ENCODE results near the gene IFIH1.

Gene IFIH1

DNA sequence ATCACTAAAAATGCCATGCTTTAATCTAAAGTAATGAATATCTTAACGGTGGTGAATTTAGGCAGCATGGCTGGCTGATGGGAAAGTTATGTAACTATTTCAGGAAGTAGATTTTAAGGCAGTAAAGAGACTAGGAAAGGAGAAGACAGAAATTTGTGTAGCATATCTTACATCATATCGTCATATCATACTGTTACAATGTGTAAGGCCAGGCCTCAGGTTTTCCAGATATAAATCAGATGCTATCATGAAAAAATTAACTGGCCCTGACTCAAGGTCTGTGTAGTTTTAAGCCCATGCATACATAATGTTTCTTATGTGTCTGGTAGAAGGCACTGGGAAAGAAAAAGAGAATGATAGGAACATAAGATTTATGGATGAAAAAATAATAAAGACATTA is 66.3 kb downstream of the IFIH1 start:
- Histone ChIP-seq H3K4me2 (ENCODE audit: low read depth, low read length, poor library complexity, severe bottlenecking) (no peak overlapping the region), H3K27me3 (ENCODE audit: insufficient read depth, low read length, poor library complexity, severe bottlenecking) (no peaks in the 10 kb centered on the region), H3K9me2 (replicated peaks; ENCODE audit: low read depth, low read length) (no peaks in the 10 kb centered on the region), H4K20me1 (ENCODE audit: insufficient read depth, low read length, poor library complexity, severe bottlenecking) (no peaks in the 10 kb centered on the region), H3K4me3 (ENCODE audit: low read length, poor library complexity, severe bottlenecking) (no peak overlapping the region), H2AFZ (ENCODE audit: low read length) (no peak overlapping the region), H3K79me2 (ENCODE audit: insufficient read depth, low read length) (no peaks in the 10 kb centered on the region), H3K9me3 (ENCODE audit: insufficient read depth, low read depth, low read length) (peaks cover 2% of the 10 kb centered on the region; the same call in 1 of the 2 replicates), H3K9ac (ENCODE audit: low read depth, low read length, poor library complexity, severe bottlenecking) (no peak overlapping the region), H3F3A (ENCODE audit: low read depth) (no peaks in the 10 kb centered on the region), H3K36me3 (ENCODE audit: insufficient read depth, low read length) (no peaks in the 10 kb centered on the region), H3K4me1 (ENCODE audit: insufficient read depth, low read length, poor library complexity, severe bottlenecking) (no peaks in the 10 kb centered on the region)
- TF ChIP-seq, protein P1, sequence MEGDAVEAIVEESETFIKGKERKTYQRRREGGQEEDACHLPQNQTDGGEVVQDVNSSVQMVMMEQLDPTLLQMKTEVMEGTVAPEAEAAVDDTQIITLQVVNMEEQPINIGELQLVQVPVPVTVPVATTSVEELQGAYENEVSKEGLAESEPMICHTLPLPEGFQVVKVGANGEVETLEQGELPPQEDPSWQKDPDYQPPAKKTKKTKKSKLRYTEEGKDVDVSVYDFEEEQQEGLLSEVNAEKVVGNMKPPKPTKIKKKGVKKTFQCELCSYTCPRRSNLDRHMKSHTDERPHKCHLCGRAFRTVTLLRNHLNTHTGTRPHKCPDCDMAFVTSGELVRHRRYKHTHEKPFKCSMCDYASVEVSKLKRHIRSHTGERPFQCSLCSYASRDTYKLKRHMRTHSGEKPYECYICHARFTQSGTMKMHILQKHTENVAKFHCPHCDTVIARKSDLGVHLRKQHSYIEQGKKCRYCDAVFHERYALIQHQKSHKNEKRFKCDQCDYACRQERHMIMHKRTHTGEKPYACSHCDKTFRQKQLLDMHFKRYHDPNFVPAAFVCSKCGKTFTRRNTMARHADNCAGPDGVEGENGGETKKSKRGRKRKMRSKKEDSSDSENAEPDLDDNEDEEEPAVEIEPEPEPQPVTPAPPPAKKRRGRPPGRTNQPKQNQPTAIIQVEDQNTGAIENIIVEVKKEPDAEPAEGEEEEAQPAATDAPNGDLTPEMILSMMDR (conservative IDR thresholded peaks at IDR 0.05; ENCODE audit: low read length): no peak
- TF ChIP-seq EZH2phosphoT487 (IDR thresholded peaks at IDR 0.05; ENCODE audit: borderline replicate concordance): no peak

DNA sequence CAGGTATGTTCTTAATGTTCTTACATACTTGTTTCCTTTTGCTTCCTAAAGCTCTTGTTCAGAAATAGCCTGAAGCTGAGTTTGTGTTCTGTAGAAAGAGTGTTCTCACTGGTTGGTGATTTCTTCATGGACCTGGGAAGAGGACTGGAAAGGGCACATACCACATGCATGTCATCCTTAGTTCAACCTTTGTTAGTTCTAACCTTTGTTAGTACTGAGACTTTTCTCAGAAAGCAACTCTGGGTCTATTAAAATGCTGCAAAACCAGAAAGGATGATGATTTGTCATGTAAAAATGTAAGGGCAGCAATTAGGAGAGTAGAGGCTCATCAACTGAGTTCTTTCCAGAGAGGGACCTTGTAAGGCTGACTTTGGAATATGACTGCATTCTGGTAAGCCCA is 72.7 kb downstream of the IFIH1 start:
- TF ChIP-seq EZH2phosphoT487 (IDR thresholded peaks at IDR 0.05; ENCODE audit: borderline replicate concordance): no peak
- TF ChIP-seq, protein P1 (conservative IDR thresholded peaks at IDR 0.05; ENCODE audit: low read length): no peak
- Histone ChIP-seq H3K9me3 (ENCODE audit: insufficient read depth, low read depth, low read length) (peaks cover 2% of the 10 kb centered on the region; the same call in 1 of the 2 replicates), H3K79me2 (ENCODE audit: insufficient read depth, low read length) (no peaks in the 10 kb centered on the region), H3K9me2 (replicated peaks; ENCODE audit: low read depth, low read length) (no peaks in the 10 kb centered on the region), H3K27me3 (ENCODE audit: insufficient read depth, low read length, poor library complexity, severe bottlenecking) (no peaks in the 10 kb centered on the region), H3K36me3 (ENCODE audit: insufficient read depth, low read length) (no peaks in the 10 kb centered on the region), H4K20me1 (ENCODE audit: insufficient read depth, low read length, poor library complexity, severe bottlenecking) (no peaks in the 10 kb centered on the region), H3K4me1 (ENCODE audit: insufficient read depth, low read length, poor library complexity, severe bottlenecking) (no peaks in the 10 kb centered on the region), H2AFZ (ENCODE audit: low read length) (0 out of 2 replicates have a peak overlapping the region, but pooled peaks have one; percentile 18), H3F3A (ENCODE audit: low read depth) (no peaks in the 10 kb centered on the region), H3K4me2 (ENCODE audit: low read depth, low read length, poor library complexity, severe bottlenecking) (no peak overlapping the region), H3K9ac (ENCODE audit: low read depth, low read length, poor library complexity, severe bottlenecking) (no peak overlapping the region), H3K4me3 (ENCODE audit: low read length, poor library complexity, severe bottlenecking) (no peak overlapping the region)

DNA sequence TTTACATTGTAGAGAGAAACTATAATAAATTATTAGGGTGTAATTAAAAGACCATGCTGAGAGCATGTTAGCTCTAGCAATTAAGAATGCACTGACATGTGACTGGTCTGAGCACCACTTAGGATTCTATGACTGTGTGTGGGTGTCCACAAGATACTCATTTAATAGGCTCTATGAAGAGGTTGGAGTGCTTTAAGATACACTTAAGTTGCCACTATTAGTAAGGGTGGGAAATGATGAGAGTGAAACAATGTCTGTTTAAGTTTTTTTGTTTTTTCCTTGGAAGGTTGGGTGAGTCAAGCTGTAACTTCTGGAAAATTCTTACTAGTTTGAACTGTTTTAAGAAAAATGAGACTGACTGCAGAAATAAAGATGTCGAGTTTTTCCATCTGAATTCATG is 73.4 kb downstream of the IFIH1 start:
- Histone ChIP-seq H3K4me2 (ENCODE audit: low read depth, low read length, poor library complexity, severe bottlenecking) (no peak overlapping the region), H3K9ac (ENCODE audit: low read depth, low read length, poor library complexity, severe bottlenecking) (no peak overlapping the region), H2AFZ (ENCODE audit: low read length) (no peak overlapping the region)

More for the DNA sequence above, 73.4 kb downstream of the IFIH1 start:
- Histone ChIP-seq H3K36me3 (ENCODE audit: insufficient read depth, low read length) (no peaks in the 10 kb centered on the region), H3K4me3 (ENCODE audit: low read length, poor library complexity, severe bottlenecking) (no peak overlapping the region), H3K9me3 (ENCODE audit: insufficient read depth, low read depth, low read length) (no peaks in the 10 kb centered on the region), H3K4me1 (ENCODE audit: insufficient read depth, low read length, poor library complexity, severe bottlenecking) (no peaks in the 10 kb centered on the region), H3K9me2 (replicated peaks; ENCODE audit: low read depth, low read length) (no peaks in the 10 kb centered on the region), H3K27me3 (ENCODE audit: insufficient read depth, low read length, poor library complexity, severe bottlenecking) (no peaks in the 10 kb centered on the region), H3K79me2 (ENCODE audit: insufficient read depth, low read length) (no peaks in the 10 kb centered on the region), H3F3A (ENCODE audit: low read depth) (no peaks in the 10 kb centered on the region), H4K20me1 (ENCODE audit: insufficient read depth, low read length, poor library complexity, severe bottlenecking) (no peaks in the 10 kb centered on the region)
- no peak for TF ChIP-seq EZH2phosphoT487 (IDR thresholded peaks at IDR 0.05; ENCODE audit: borderline replicate concordance)
- TF ChIP-seq, protein P1 (conservative IDR thresholded peaks at IDR 0.05; ENCODE audit: low read length): no peak
